D721Med (cell line): ENCODE results near the gene SUV39H1.

Experiments used
- DNase-seq: peaks from one replicate; pipeline ENCODE4 v3.0.0; 2011; ENCODE audit warnings: low spot score; ENCODE audit not compliant: insufficient read length
- FAIRE-seq: peaks from 2 replicates; lab custom pipeline; 2011; peaks lifted over from hg19 to GRCh38; lab: Jason Lieb, UNC
- CTCF ChIP-seq: IDR thresholded peaks from 2 replicates; pipeline ENCODE4 v1.5.1; 2012; ENCODE audit warnings: mild to moderate bottlenecking, control low read depth; ENCODE audit not compliant: insufficient read depth; ENCODE audit errors: missing control alignments

SUV39H1 gene

DNA sequence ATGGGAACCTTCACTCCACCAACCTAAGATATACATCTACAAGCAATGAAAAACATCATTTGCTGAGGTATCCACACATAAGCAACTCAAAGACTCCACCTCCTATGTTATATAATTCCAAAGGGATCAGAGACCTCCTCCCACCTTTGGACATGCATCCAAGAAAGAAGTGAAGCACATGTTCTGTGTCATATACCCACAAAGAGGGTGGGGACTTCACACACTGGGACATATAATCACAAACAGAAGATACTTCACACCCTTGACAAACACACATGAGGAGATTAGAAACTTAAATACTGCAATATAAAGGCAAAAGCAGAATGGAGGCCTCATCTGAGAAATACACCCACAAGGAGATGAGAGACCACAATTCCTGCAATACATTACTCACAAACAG lies 25.4 kb downstream of the SUV39H1 start:
- no peak for TF ChIP-seq CTCF
- FAIRE-seq (no peak), DNase-seq (no peak)

- no peak for TF ChIP-seq CTCF
- FAIRE-seq = no peak
- no peak for DNase-seq
Measured at GRCh38 chrX:48726596-48726995, 30.1 kb downstream of the SUV39H1 start.

DNA sequence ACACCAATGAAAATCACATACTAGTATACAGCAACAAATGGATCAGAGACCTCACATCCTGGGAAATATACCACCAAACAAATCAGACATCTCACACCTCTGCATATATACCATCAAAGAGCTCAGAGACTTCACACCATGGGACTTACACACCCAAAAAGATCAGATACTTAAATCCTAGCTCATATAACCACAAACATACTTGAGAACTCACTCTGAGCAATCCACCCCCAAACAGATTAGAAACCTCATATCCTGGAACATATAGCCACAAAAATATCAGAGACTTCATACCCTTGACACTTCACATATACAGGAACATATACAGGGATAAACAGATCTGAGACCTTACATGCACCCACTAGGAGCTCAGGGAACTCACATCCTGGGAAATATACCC lies 32.1 kb downstream of the SUV39H1 start:
- DNase-seq (no peak), FAIRE-seq (no peak)
- no peak for TF ChIP-seq CTCF

DNA sequence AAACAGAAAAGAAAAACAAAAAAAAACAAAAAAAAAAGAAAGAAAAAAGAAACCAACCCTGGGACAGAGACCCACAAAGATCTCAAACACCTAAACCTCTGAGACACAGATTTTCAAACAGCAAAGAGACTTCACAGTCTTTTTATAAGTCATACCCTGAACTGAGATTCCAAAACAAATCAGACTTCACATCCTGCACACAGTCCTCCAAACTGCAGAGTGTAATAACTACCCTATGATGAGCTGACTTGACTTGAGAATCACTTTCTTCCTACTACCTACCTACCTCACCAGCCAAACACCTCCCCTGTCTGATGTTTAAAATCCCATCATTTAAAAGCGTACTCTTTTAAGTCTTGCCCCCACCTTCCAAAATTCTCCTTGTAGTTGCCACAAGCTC lies 39.8 kb downstream of the SUV39H1 start:
- TF ChIP-seq CTCF = no peak
- FAIRE-seq = no peak
- no peak for DNase-seq

DNA sequence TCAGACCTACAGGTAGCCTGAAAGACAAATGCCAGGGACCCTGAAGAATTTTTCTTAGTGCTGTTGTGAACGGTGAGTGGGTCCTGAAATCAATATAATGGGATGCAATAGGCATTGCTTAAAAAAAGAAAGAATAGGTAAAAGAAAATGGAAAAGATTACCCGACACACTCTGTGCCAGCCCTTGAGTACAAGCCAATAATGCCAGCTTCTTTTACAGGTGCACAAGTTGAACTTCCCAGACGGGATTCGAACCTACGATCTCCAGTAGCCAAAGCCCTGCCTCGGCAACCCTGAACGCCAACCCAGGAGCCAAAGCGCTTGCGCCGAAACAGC lies 40.3 kb downstream of the SUV39H1 start:
- TF ChIP-seq CTCF = no peak
- DNase-seq (no peak), FAIRE-seq (no peak)

DNA sequence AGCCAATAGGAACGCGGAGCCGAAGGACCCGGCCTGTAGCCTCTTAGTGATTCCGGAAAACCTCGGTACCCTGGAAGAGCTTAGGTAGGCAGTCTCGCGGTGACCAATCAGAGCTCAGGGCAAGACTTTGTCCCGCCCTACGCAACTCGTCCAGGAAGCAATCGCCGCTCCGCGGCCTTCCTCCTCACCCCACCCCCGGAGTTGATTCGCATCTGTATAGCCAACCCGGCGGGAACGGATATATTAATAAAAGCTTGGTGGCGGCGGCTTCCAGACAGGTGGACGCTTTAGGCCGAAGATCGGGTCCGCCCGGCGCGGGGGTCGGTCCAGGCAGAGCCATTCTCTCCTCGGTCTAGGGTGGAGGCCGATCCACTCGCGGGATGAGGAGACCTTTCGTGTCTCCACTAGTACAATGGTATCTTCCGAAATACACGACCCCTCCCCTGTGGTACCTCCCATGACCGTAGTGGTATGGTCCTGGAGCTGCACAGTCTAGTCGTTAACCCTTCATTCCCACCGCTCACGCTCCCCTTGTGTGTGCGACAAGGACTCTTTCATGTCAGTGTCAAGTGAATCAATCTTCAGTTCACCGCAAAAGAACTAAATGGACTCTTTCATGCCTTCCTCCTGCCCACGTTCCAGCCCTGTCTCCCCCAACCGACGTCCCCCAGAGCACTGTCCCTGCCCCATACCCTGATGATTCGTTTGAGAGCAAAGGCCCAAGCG lies 40.8 kb downstream of the SUV39H1 start:
- FAIRE-seq (no peak), DNase-seq (peak; percentile 25)
- no peak for TF ChIP-seq CTCF

DNA sequence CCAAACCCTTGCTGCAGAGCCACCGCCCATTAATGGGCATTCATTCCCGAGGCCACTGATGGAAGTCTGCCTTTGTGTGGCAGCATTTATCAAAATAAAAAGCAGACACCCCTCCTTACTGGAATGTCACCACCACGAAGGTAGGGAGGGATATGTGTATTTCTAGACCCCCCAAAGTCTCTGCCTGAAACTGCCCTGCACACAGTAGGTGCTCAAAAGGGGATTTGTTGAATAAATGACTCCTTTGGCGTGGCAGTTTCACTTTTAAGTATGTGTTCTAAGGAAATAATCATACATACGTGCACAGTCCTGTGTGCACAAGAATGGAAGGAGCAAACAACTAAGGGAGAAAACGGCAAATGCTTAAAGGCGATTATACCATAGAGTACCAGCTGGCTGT lies 41.4 kb downstream of the SUV39H1 start:
- FAIRE-seq (no peak), DNase-seq (no peak)
- no peak for TF ChIP-seq CTCF
